HFFc6 (cell line): ENCODE data around the gene SENP1. TPM values are rescaled to one million over a fixed set of nuclear protein-coding genes. Genes with fewer than 3 reads are reported as not detected.
A peak's percentile ranks its signal among the peaks of the same experiment; 100 is the strongest.

Experiments used
- DNase-seq: peaks from one replicate; pipeline ENCODE4 v3.0.0-alpha.2; 2018
- H3K27ac Mint-ChIP-seq: 2 replicates; pipeline ENCODE4 v1.8.0; 2020; ENCODE audit warnings: mild to moderate bottlenecking, mixed read lengths
- H3K27me3 Mint-ChIP-seq: 2 replicates; pipeline ENCODE4 v1.8.0; 2021; ENCODE audit warnings: mild to moderate bottlenecking, moderate library complexity, mixed read lengths; ENCODE audit not compliant: insufficient read depth
- H3K36me3 Mint-ChIP-seq: 2 replicates; pipeline ENCODE4 v1.8.0; 2021; ENCODE audit warnings: low read depth, mixed read lengths
- H3K4me1 Mint-ChIP-seq: 2 replicates; pipeline ENCODE4 v1.8.0; 2020; ENCODE audit warnings: low read depth, mixed read lengths
- H3K4me3 Mint-ChIP-seq: 2 replicates; pipeline ENCODE4 v1.8.0; 2020; ENCODE audit warnings: mild to moderate bottlenecking, moderate library complexity, mixed read lengths
- H3K9me3 Mint-ChIP-seq: 2 replicates; pipeline ENCODE4 v1.8.0; 2020; ENCODE audit warnings: mild to moderate bottlenecking, mixed read lengths
- long read RNA-seq: library from polyadenylated mRNA; unstranded; transcript quantifications from one replicate; pipeline ENCODE4 v2.0.0, GENCODE V29; 2019
- total RNA-seq, 6 experiments: library from RNA; stranded (reverse); fragmentation: NEBNext Ultra II Directional; extraction: Animal tissue kit (Norgen Biotek cat#: 25700); gene quantifications; 2 replicates in 1 of 6; 3 replicates in 5 of 6; pipeline ENCODE4 v1.2.3, GENCODE V29; 2021
- TF ChIP-seq, protein P1 (sequence below): fragments of 200-600 bp; sonication (generic); IDR thresholded peaks from 2 replicates; pipeline ENCODE4 v1.5.0; 2021; ENCODE audit warnings: antibody characterized with exemption, mild to moderate bottlenecking

The SENP1 gene
- total RNA-seq: 10 to 100 TPM; 13.3 to 24.7 (median 17.2) TPM
- long read RNA-seq, partial matches to known transcripts: 3 of 4 reads
- long read RNA-seq, other reads (novel, unspliced or antisense): 1 of 4 reads

DNA sequence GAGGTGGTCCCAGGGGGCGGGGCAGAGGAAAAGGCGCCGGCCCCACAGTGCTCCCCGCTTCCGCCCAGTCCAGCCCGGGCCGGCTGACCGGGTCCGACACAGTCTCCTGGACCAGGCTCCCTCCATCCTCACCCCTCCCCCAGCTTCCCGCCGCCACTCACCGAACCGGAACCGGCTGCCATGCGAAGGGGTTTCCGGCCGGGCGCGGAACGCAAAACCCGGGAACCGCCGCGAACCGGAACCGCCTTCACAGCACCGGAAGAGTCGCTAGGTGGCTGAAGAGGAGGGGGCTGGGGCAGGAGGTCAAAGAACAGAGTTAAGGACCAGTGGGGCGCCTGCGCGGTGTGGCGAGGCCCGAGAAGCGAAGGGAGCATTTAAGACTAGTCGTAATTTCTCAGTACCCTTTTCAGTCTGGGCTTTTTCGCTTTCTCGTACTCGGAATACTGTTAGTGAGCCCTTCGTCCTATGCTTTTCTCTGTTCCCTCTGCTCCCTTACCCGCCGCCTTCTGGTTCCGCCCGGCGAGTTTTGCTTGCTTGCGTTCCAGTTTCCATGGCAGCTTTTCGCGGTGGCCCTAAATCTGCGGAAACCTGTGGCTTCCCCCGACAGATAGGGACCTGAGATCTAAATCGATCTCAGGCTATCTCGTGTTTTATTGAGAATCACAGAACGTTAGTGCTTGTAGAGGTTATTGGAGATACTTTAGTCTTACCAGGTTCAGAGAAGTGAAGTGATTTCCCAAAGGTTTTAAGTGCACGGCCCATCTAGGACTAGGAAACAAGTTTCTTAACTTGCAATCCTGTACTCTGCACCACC is at the start of gene SENP1:
TSS of gene SENP1 (minus strand) at position 213 of the 814 bp plus-strand sequence. CDS start 4,607 bp downstream, outside the sequence.
- TF ChIP-seq, protein P1, sequence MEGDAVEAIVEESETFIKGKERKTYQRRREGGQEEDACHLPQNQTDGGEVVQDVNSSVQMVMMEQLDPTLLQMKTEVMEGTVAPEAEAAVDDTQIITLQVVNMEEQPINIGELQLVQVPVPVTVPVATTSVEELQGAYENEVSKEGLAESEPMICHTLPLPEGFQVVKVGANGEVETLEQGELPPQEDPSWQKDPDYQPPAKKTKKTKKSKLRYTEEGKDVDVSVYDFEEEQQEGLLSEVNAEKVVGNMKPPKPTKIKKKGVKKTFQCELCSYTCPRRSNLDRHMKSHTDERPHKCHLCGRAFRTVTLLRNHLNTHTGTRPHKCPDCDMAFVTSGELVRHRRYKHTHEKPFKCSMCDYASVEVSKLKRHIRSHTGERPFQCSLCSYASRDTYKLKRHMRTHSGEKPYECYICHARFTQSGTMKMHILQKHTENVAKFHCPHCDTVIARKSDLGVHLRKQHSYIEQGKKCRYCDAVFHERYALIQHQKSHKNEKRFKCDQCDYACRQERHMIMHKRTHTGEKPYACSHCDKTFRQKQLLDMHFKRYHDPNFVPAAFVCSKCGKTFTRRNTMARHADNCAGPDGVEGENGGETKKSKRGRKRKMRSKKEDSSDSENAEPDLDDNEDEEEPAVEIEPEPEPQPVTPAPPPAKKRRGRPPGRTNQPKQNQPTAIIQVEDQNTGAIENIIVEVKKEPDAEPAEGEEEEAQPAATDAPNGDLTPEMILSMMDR: peak; percentile 49
- H3K36me3 Mint-ChIP-seq: no peaks in the 10 kb centered on the region; the same call in 1 of the 2 replicates
- H3K4me1 Mint-ChIP-seq: peaks cover 28% of the 10 kb centered on the region
- H3K27ac Mint-ChIP-seq: peak within 1 kb of the TSS; percentile 99
- H3K9me3 Mint-ChIP-seq: no peaks in the 10 kb centered on the region
- peak within 1 kb of the TSS; percentile 95 for H3K4me3 Mint-ChIP-seq
- peak; percentile 80 for DNase-seq
- H3K27me3 Mint-ChIP-seq: peaks cover 3% of the 10 kb centered on the region

DNA sequence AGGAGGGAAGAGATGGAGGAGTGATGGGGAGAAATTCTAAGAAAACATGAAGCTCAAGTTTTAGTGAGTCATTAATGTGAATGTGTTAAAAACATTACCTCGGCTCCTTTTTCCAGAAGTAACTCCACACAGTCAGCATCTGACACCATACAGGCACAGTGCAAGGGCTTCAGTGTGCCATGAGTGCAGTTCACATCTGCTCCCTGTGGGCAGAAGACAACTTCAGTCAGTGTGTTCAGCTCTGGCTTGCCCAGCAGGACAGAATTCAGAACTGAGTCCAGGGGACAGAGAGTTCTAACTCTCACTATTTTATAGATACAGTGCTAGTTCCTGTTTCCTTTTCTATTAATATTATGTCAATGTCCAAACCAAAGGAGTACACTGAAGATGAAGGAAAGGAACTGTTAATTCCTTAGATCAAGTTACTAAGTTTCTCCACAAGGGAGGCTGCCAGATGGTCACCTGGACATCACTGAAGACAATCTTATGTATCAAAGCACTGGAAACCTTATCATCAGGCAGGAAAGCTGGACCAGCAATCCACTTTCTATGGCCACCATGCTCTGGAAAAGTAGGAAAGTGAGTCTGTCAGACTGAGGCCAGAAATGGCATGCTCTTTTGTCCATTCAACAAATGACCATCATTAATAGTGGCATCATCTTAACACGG is 45.4 kb upstream of the SENP1 start:
- Mint-ChIP-seq H3K4me3 (no peak overlapping the region), H3K36me3 (peaks cover 10% of the 10 kb centered on the region; the same call in 1 of the 2 replicates), H3K4me1 (peaks cover 25% of the 10 kb centered on the region), H3K9me3 (no peaks in the 10 kb centered on the region), H3K27me3 (no peaks in the 10 kb centered on the region), H3K27ac (0 out of 2 replicates have a peak overlapping the region, but pooled peaks have one; percentile 24)
- TF ChIP-seq, protein P1: no peak
- DNase-seq: no peak

DNA sequence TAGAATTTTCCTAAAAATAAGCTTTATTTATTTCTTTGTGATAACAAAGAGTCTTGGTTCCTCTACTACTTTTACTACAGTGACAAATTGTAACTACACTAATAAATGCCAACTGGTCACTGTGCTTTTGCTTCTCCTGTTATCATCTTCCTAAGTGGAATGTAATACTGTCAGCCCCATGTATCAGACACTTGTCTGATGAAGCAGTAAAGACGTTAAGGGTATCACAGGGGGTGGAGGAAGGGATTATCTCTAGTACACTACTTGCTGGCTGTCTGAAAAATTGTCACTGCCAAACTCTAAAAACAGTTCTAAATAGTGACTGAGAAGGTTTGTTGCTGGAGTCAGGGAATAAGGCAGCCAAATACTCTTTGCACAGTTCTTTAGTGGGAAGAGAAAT is 40.1 kb upstream of the SENP1 start:
- Mint-ChIP-seq H3K36me3 (peaks cover 20% of the 10 kb centered on the region), H3K27ac (no peak overlapping the region), H3K27me3 (peaks cover 1% of the 10 kb centered on the region; the same call in 1 of the 2 replicates), H3K4me1 (no peaks in the 10 kb centered on the region), H3K4me3 (no peak overlapping the region), H3K9me3 (no peaks in the 10 kb centered on the region)
- no peak for DNase-seq
- TF ChIP-seq, protein P1: no peak

DNA sequence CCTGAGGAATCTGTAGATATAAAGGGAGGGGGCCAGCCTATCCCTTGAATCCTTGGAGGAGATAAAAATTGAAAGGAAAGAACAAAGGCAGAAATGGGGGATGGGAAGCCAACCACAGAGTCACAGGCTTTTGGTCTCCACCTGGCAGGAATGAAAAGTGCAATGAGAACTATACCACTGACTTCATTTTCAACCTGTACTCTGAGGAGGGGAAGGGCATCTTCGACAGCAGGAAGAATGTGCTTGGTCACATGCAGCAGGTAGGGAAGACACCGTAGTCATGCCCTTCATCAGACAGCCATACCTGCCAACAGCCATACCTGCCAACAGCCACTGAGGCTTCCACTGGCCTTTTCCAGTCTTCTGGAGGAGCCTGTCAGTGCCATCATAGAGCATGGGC is 38.0 kb upstream of the SENP1 start:
- TF ChIP-seq, protein P1: 0 out of 2 replicates have a peak, but pooled peaks have one; percentile 8
- H3K27ac Mint-ChIP-seq: no peak overlapping the region
- H3K27me3 Mint-ChIP-seq: peaks cover 1% of the 10 kb centered on the region; the same call in 1 of the 2 replicates
- no peak overlapping the region for H3K4me3 Mint-ChIP-seq
- peaks cover 20% of the 10 kb centered on the region for H3K36me3 Mint-ChIP-seq
- no peaks in the 10 kb centered on the region for H3K4me1 Mint-ChIP-seq
- no peak for DNase-seq
- no peaks in the 10 kb centered on the region for H3K9me3 Mint-ChIP-seq

DNA sequence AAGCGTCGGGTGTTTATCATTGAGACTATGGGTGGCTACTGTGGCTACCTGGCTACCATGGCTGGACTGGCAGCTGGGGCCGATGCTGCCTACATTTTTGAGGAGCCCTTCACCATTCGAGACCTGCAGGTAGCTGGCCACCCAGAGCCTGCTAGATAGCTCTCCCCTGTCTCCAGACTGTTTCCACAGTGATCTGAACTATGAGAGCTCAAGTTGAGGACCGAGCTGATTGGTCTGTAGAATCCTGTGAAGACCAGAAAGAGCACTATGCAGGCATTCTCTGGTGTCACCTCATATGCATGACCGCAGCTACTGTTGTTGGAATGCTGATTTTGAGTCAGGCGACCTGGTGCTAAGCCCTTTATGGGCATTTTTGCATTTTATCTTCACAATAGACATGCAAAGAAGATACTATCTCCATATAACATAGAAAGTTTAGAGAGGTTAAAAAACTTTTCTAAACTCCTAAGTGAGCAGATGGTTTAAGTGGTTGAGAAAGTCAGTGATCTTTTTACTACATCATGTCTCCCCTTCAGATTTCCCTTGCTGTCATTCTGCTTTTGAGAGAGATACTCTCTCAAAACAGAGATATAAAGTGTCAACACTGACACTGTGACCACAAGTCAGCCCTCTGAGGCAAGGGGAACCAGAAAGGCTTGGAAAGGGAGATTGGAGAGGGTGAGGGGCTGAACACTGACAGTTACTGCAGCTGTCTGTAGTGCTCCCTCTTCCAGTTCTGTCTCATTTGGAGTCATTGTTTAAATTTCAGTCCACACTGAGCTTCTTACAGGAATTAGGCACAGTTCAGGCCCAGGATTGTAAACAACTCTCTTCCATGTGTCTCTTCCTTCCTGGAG is 37.2 kb upstream of the SENP1 start:
- Mint-ChIP-seq H3K4me3 (no peak overlapping the region), H3K27me3 (peaks cover 1% of the 10 kb centered on the region; the same call in 1 of the 2 replicates), H3K9me3 (no peaks in the 10 kb centered on the region), H3K4me1 (no peaks in the 10 kb centered on the region), H3K27ac (no peak overlapping the region), H3K36me3 (peaks cover 20% of the 10 kb centered on the region)
- TF ChIP-seq, protein P1: no peak
- DNase-seq: no peak
